B cell (primary cell): ENCODE measurements around the gene PHF11.

Experiments used
- EZH2 ChIP-seq: IDR thresholded peaks from 2 replicates; pipeline ENCODE4 v1.6.1; 2012; ENCODE audit warnings: borderline replicate concordance, low read depth, mild to moderate bottlenecking, moderate library complexity, low read length; ENCODE audit not compliant: insufficient read depth, poor library complexity, severe bottlenecking
- TF ChIP-seq, protein P1 (sequence below): fragments of 200-600 bp; IDR thresholded peaks from one replicate; pipeline ENCODE4 v1.8.0; 2022; ENCODE audit warnings: antibody characterized with exemption, mild to moderate bottlenecking

DNA sequence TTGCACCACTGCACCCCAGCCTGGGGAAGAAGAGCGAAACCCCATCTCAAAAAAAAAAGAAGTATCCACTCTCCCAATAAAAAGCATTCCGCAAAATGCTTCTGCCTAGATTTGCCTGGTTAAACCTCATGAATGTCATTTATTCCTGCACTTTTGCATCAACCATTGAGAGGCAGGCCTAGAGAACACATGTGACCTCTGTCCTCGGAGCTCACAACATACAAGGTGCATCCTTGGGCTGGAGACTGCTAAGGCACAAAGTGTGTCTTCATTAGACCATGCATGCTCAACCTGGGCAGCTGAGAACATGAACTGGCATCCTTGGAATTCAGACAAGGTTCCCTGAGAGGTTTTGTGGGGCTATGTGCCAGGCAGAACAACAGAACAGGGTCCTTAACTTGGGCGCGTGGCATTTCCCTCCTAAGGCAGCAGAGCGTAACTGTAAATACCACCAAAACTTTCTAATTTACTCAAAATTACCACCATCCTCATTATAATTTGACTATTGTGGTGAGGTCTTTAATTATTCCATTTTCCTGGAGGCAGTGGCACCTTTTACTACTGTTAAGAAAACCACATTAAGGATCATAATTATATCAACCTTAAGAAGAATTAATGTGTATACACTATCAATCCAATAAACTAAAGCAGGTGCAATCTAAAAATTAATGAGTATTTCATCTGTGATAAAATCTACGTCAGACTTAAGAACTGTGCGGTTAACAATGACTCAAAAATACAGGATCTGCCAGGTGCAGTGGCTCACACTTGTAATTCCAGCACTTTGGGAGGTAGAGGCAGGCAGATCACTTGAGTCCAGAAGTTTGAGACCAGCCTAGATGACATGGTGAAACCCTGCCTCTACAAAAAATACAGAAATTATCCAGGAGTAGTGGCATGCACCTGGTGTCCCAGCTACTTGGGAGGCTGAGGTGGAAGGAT, 75.8 kb downstream of the PHF11 start:
- TF ChIP-seq, protein P1, sequence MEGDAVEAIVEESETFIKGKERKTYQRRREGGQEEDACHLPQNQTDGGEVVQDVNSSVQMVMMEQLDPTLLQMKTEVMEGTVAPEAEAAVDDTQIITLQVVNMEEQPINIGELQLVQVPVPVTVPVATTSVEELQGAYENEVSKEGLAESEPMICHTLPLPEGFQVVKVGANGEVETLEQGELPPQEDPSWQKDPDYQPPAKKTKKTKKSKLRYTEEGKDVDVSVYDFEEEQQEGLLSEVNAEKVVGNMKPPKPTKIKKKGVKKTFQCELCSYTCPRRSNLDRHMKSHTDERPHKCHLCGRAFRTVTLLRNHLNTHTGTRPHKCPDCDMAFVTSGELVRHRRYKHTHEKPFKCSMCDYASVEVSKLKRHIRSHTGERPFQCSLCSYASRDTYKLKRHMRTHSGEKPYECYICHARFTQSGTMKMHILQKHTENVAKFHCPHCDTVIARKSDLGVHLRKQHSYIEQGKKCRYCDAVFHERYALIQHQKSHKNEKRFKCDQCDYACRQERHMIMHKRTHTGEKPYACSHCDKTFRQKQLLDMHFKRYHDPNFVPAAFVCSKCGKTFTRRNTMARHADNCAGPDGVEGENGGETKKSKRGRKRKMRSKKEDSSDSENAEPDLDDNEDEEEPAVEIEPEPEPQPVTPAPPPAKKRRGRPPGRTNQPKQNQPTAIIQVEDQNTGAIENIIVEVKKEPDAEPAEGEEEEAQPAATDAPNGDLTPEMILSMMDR, result no peak
- no peak for TF ChIP-seq EZH2
